NCI-H1436 (cell line): ENCODE data around the gene VPS13C.

Experiments used
- DNase-seq: peaks from one replicate; lab custom pipeline; 2025; lab: John Stamatoyannopoulos, UW

Gene VPS13C

GRCh38 chr15:61935493-61935892, 124.8 kb downstream of the VPS13C start:
- no peak for DNase-seq

GRCh38 chr15:61929452-61929851, 130.8 kb downstream of the VPS13C start:
- DNase-seq: no peak

GRCh38 chr15:61923173-61923572, 137.1 kb downstream of the VPS13C start:
- no peak for DNase-seq

- no peak for DNase-seq
These were observed 139.2 kb downstream of the VPS13C start for GRCh38 chr15:61921093-61921492.

GRCh38 chr15:61917457-61917856, 142.8 kb downstream of the VPS13C start:
- DNase-seq: no peak

GRCh38 chr15:61916104-61916503, 144.1 kb downstream of the VPS13C start:
- DNase-seq: no peak

- no peak for DNase-seq
These were observed 144.6 kb downstream of the VPS13C start for GRCh38 chr15:61915640-61916039.

- DNase-seq: no peak
These were observed 149.3 kb downstream of the VPS13C start for GRCh38 chr15:61910839-61911369.

GRCh38 chr15:61908241-61908640, 152.0 kb downstream of the VPS13C start:
- DNase-seq: no peak

- no peak for DNase-seq
These were observed 152.5 kb downstream of the VPS13C start for GRCh38 chr15:61907753-61908086.

GRCh38 chr15:61906961-61907752, 153.1 kb downstream of the VPS13C start:
- no peak for DNase-seq

GRCh38 chr15:61893146-61893545, 167.1 kb downstream of the VPS13C start:
- no peak for DNase-seq

- DNase-seq: no peak
These were observed 168.1 kb downstream of the VPS13C start for GRCh38 chr15:61892140-61892539.

GRCh38 chr15:61890106-61890505, 170.1 kb downstream of the VPS13C start:
- no peak for DNase-seq

- no peak for DNase-seq
These were observed 170.5 kb downstream of the VPS13C start for GRCh38 chr15:61889706-61890105.

GRCh38 chr15:61888074-61888780, 172.0 kb downstream of the VPS13C start:
- no peak for DNase-seq

- DNase-seq: peak; percentile 64
These were observed 180.2 kb downstream of the VPS13C start for GRCh38 chr15:61880084-61880483.

GRCh38 chr15:61879219-61879618, 181.0 kb downstream of the VPS13C start:
- peak; percentile 21 for DNase-seq

- DNase-seq: peak; percentile 13
These were observed 188.2 kb downstream of the VPS13C start for GRCh38 chr15:61871926-61872522.

- no peak for DNase-seq
These were observed 190.6 kb downstream of the VPS13C start for GRCh38 chr15:61869656-61870055.

- no peak for DNase-seq
These were observed 198.3 kb downstream of the VPS13C start for GRCh38 chr15:61861962-61862361.

GRCh38 chr15:61857169-61857829, 202.9 kb downstream of the VPS13C start:
- DNase-seq: no peak
